ENCODE measurements around the gene PDHA1. TPM values are rescaled to one million over a fixed set of nuclear protein-coding genes. Genes with fewer than 3 reads are reported as not detected.

Gene PDHA1
- total and polyA plus RNA-seq, 9 of the 15 experiments (the other 6 are each of a cell fraction or from before 2014, with no cell fraction given), result 352 to 882 (median 446) TPM

DNA sequence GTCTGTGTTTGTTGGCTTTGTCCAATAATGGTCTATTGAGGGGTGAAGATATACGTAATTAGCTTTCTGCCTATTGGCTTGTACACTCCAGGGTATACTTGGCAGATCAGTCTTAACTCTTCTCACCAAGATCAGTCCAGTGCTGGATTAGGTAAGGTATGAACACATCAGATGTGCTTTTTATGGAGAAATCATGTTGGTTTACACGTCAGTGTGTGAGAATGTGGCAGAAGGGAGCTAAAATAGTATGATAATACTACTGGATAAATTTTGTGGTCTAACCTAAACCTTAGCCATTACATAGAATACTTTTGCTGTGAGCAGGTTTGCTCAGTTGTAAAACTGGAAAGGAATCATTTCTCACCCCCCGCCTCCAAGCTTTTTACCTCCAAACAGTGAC is 4.2 kb downstream of the PDHA1 start:
- WGBS (ENCODE audit: insufficient coverage, low coverage, missing lambda C conversion rate), result 96% methylated on average over 3 of the region's 3 CpGs
- FAIRE-seq, result no peak
- Histone ChIP-seq H3K4me1 (replicated peaks in 1 of 2; ENCODE audit: control insufficient read depth in 2 of 2, insufficient read depth in 2 of 2, low read length in 2 of 2) (peaks cover 8 to 11% of the 10 kb centered on the region in 2 experiments; a peak in 3 of 5 replicates), H3K27ac (ENCODE audit: extremely low read depth, low read depth, low read length) (no peak overlapping the region), H3K36me3 (ENCODE audit: control insufficient read depth, insufficient read depth, low read length) (peaks cover 71% of the 10 kb centered on the region), H3K9me3 (replicated peaks; ENCODE audit: control insufficient read depth, insufficient read depth, low read depth, low read length) (no peaks in the 10 kb centered on the region), H3K27me3 (ENCODE audit: control insufficient read depth in 2 of 2, insufficient read depth in 2 of 2, low read length in 2 of 2) (no peaks in the 10 kb centered on the region), H3K9me1 (ENCODE audit: control insufficient read depth, insufficient read depth, low read length) (no peaks in the 10 kb centered on the region), H3K9ac (ENCODE audit: insufficient read depth in 1 of 2, low read depth in 2 of 2, low read length in 2 of 2) (no peak overlapping the region), H4K20me1 (replicated peaks; ENCODE audit: control insufficient read depth, insufficient read depth, low read length) (no peaks in the 10 kb centered on the region; the same call in 1 of the 2 replicates), H3K79me2 (ENCODE audit: control insufficient read depth, insufficient read depth, low read length) (peaks cover 53% of the 10 kb centered on the region), H2AFZ (ENCODE audit: low read depth, low read length) (no peak overlapping the region), H3K4me2 (ENCODE audit: insufficient read depth, low read length) (no peak overlapping the region), H3K4me3 (no peak overlapping the region)
- intact Hi-C loops (cut with micrococcal nuclease), result no loop called here
- POLR2A ChIA-PET, result interaction anchor here (1.0 kb wide), 1 partner anchor 10 kb away, joined by 4 read pairs; no protein-coding TSS in a partner anchor
- BruUV-seq (replicated peaks), result no TSS peak
- in situ Hi-C loops (cut with MboI), result no loop called here
- DNase-seq (ENCODE audit: extremely low read depth in 1 of 4, low spot score in 3 of 4), result no peak
- CTCF ChIA-PET (ENCODE audit: low intra/inter-chr PET ratio), result no interaction called here
- ATAC-seq, result no peak
- TF ChIP-seq TRIM28 (IDR thresholded peaks at IDR 0.05) (no peak), ZFX (CRISPR knock-in tag; IDR thresholded peaks at IDR 0.05) (no peak), CXXC5 (CRISPR knock-in tag; IDR thresholded peaks at IDR 0.05) (no peak), JUN (IDR thresholded peaks at IDR 0.05; ENCODE audit: borderline replicate concordance, low read depth, low read length) (no peak), JUN (CRISPR knock-in tag; IDR thresholded peaks at IDR 0.05; ENCODE audit: borderline replicate concordance) (no peak)

DNA sequence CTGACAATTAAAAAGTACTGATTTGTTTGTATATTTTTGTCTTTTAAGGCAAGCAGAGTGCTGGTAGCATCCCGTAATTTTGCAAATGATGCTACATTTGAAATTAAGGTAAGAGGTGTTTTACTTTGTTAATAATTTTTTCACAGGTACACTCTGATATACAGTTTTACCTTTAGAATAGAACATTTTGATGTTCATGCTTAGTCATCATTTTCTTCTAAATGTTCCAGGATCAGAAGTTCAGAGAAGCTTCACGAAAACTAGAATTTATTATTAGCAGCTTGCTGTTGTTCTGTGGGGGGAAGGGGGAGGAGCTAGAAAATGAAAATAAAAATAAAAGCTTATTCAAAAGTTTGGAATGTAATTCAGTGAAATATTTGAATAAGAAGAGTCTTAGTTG is 5.5 kb downstream of the PDHA1 start:
- intact Hi-C loops (cut with micrococcal nuclease) (no loop called here), in situ Hi-C loops (cut with MboI) (no loop called here)
- DNase-seq (ENCODE audit: extremely low read depth in 1 of 4, low spot score in 3 of 4), result no peak
- no peaks in the 10 kb centered on the region for H3K9me3 ChIP-seq (replicated peaks; ENCODE audit: control insufficient read depth, insufficient read depth, low read depth, low read length)
- no peak overlapping the region for H3K9ac ChIP-seq (ENCODE audit: insufficient read depth in 1 of 2, low read depth in 2 of 2, low read length in 2 of 2)
- ATAC-seq, result no peak
- no TSS peak for BruUV-seq (replicated peaks)
- CTCF ChIA-PET (ENCODE audit: low intra/inter-chr PET ratio), result no interaction called here
- H3K4me2 ChIP-seq (ENCODE audit: insufficient read depth, low read length), result no peak overlapping the region
- no peak overlapping the region for H2AFZ ChIP-seq (ENCODE audit: low read depth, low read length)
- no peak overlapping the region for H3K27ac ChIP-seq (ENCODE audit: extremely low read depth, low read depth, low read length)
- no peaks in the 10 kb centered on the region; the same call in 1 of the 2 replicates for H4K20me1 ChIP-seq (replicated peaks; ENCODE audit: control insufficient read depth, insufficient read depth, low read length)
- H3K27me3 ChIP-seq (ENCODE audit: control insufficient read depth in 2 of 2, insufficient read depth in 2 of 2, low read length in 2 of 2), result no peaks in the 10 kb centered on the region
- POLR2A ChIA-PET, result interaction anchor here (0.6 kb wide), 1 partner anchor 167 kb away, joined by 3 read pairs; no protein-coding TSS in a partner anchor
- FAIRE-seq, result no peak
- TF ChIP-seq MAFG (tag; conservative IDR thresholded peaks at IDR 0.05), result peak; percentile 47
- TF ChIP-seq, protein P1, sequence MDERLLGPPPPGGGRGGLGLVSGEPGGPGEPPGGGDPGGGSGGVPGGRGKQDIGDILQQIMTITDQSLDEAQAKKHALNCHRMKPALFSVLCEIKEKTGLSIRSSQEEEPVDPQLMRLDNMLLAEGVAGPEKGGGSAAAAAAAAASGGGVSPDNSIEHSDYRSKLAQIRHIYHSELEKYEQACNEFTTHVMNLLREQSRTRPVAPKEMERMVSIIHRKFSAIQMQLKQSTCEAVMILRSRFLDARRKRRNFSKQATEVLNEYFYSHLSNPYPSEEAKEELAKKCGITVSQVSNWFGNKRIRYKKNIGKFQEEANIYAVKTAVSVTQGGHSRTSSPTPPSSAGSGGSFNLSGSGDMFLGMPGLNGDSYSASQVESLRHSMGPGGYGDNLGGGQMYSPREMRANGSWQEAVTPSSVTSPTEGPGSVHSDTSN (CRISPR knock-in tag; IDR thresholded peaks at IDR 0.05; ENCODE audit: low read depth), result no peak
- TF ChIP-seq, protein P1 (tag; conservative IDR thresholded peaks at IDR 0.05; ENCODE audit: low read depth), result no peak
- peak; percentile 65 for TF ChIP-seq C11orf30 (IDR thresholded peaks at IDR 0.05; ENCODE audit: low read depth)
- TF ChIP-seq CBFA2T2 (conservative IDR thresholded peaks at IDR 0.05), result no peak
- TF ChIP-seq SNIP1 (IDR thresholded peaks at IDR 0.05; ENCODE audit: low read depth), result no peak
- no peak for TF ChIP-seq ZFX (CRISPR knock-in tag; IDR thresholded peaks at IDR 0.05)
- peak; percentile 71 for TF ChIP-seq MAFF (IDR thresholded peaks at IDR 0.05; ENCODE audit: low read length)
- peak; percentile 85 for TF ChIP-seq ZNF316 (IDR thresholded peaks at IDR 0.05)
- no peak for TF ChIP-seq CEBPB (tag; IDR thresholded peaks at IDR 0.05)
- TF ChIP-seq ZNF134 (CRISPR knock-in tag; conservative IDR thresholded peaks at IDR 0.05), result no peak
- no peak for TF ChIP-seq ZC3H11A (IDR thresholded peaks at IDR 0.05; ENCODE audit: low read depth, low read length)
- peak; percentile 69 for TF ChIP-seq MAFK (IDR thresholded peaks at IDR 0.05; ENCODE audit: low read length)
- peaks cover 8 to 9% of the 10 kb centered on the region in 2 experiments; a peak in 3 of 5 replicates for H3K4me1 ChIP-seq (replicated peaks in 1 of 2; ENCODE audit: control insufficient read depth in 2 of 2, insufficient read depth in 2 of 2, low read length in 2 of 2)
- 95% methylated on average over 2 of the region's 2 CpGs for WGBS (ENCODE audit: insufficient coverage, low coverage, missing lambda C conversion rate)
- peaks cover 85% of the 10 kb centered on the region for H3K36me3 ChIP-seq (ENCODE audit: control insufficient read depth, insufficient read depth, low read length)
- H3K4me3 ChIP-seq, result no peak overlapping the region
- no peaks in the 10 kb centered on the region for H3K9me1 ChIP-seq (ENCODE audit: control insufficient read depth, insufficient read depth, low read length)
- peaks cover 47% of the 10 kb centered on the region for H3K79me2 ChIP-seq (ENCODE audit: control insufficient read depth, insufficient read depth, low read length)

All from K562 (cell line).